SK-N-SH (cell line): Measurements from ENCODE around the gene CNTNAP5.

Experiments used
- ELF1 ChIP-seq: IDR thresholded peaks from 2 replicates; pipeline ENCODE4 v1.4.0; 2012
- EP300 ChIP-seq, 2 experiments: IDR thresholded peaks; 2 replicates each; pipeline versions ENCODE4 v1.4.0 to v1.6.1; 2012; ENCODE audit warnings: borderline replicate concordance in 1 of 2, low read depth in 1 of 2, low read length in 1 of 2
- GABPA ChIP-seq: IDR thresholded peaks from 2 replicates; pipeline ENCODE4 v1.4.0; 2012; ENCODE audit warnings: low read depth, mild to moderate bottlenecking
- NRF1 ChIP-seq: IDR thresholded peaks from 2 replicates; pipeline ENCODE4 v1.6.1; 2012; ENCODE audit warnings: low read depth, mild to moderate bottlenecking, low read length
- PBX3 ChIP-seq: IDR thresholded peaks from 2 replicates; pipeline ENCODE4; 2012
- RAD21 ChIP-seq: IDR thresholded peaks from 2 replicates; pipeline ENCODE4 v1.6.1; 2012; ENCODE audit warnings: mild to moderate bottlenecking, low read length
- RCOR1 ChIP-seq: fragments of 150-350 bp; IDR thresholded peaks from 2 replicates; pipeline ENCODE4 v1.6.1; 2017; ENCODE audit warnings: antibody characterized with exemption, low read length
- RFX5 ChIP-seq: IDR thresholded peaks from 2 replicates; pipeline ENCODE4 v1.6.1; 2012; ENCODE audit warnings: mild to moderate bottlenecking, improper control_type of control experiment, low read length
- RXRA ChIP-seq: IDR thresholded peaks from 2 replicates; pipeline ENCODE4 v1.4.0; 2012; ENCODE audit warnings: low read depth, mild to moderate bottlenecking, borderline replicate concordance
- SMC3 ChIP-seq: IDR thresholded peaks from 2 replicates; pipeline ENCODE4 v1.6.1; 2012; ENCODE audit warnings: low read depth, low read length, improper control_type of control experiment
- YY1 ChIP-seq: IDR thresholded peaks from 2 replicates; pipeline ENCODE4 v1.4.0; 2012; ENCODE audit warnings: low read depth, mild to moderate bottlenecking
- ZBTB33 ChIP-seq: IDR thresholded peaks from 2 replicates; pipeline ENCODE4 v1.4.0; 2012; ENCODE audit warnings: low read depth, borderline replicate concordance
- TF ChIP-seq, protein P1 (sequence below): fragments of 200-600 bp; sonication (generic); IDR thresholded peaks from 2 replicates; pipeline ENCODE4 v1.6.1; 2017; ENCODE audit warnings: antibody characterized with exemption, mild to moderate bottlenecking, moderate library complexity
- TF ChIP-seq, protein P2 (sequence below): IDR thresholded peaks from 2 replicates; pipeline ENCODE4 v1.4.0; 2012; ENCODE audit warnings: low read depth

DNA sequence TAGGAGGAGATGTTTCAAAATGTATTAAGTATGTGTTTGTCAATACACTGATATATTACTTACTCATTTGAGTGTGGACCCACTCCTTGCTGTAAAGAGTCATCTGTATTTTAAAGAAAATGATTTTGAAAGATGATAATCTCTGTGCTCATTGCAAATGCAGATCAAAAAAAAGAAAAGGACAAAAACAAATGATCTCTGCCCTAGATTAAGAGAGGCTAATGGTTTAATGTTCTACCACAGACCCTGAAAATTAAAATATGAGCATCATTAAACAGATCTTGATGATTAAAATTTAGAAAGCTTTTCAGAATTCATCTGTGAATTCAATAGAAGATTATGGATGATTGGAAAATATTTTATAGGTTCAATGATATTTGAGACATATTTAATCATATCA lies 136.5 kb downstream of the CNTNAP5 start:
- TF ChIP-seq YY1 = no peak
- TF ChIP-seq NRF1 = no peak
- no peak for TF ChIP-seq ZBTB33
- TF ChIP-seq RCOR1 = no peak
- TF ChIP-seq, protein P1, sequence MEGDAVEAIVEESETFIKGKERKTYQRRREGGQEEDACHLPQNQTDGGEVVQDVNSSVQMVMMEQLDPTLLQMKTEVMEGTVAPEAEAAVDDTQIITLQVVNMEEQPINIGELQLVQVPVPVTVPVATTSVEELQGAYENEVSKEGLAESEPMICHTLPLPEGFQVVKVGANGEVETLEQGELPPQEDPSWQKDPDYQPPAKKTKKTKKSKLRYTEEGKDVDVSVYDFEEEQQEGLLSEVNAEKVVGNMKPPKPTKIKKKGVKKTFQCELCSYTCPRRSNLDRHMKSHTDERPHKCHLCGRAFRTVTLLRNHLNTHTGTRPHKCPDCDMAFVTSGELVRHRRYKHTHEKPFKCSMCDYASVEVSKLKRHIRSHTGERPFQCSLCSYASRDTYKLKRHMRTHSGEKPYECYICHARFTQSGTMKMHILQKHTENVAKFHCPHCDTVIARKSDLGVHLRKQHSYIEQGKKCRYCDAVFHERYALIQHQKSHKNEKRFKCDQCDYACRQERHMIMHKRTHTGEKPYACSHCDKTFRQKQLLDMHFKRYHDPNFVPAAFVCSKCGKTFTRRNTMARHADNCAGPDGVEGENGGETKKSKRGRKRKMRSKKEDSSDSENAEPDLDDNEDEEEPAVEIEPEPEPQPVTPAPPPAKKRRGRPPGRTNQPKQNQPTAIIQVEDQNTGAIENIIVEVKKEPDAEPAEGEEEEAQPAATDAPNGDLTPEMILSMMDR = no peak
- TF ChIP-seq RAD21 = no peak
- TF ChIP-seq SMC3 = no peak
- TF ChIP-seq GABPA = no peak
- TF ChIP-seq PBX3 = no peak
- TF ChIP-seq EP300 (IDR thresholded peaks at IDR 0.05; ENCODE audit: borderline replicate concordance in 1 of 2, low read depth in 1 of 2, low read length in 1 of 2) = peak in 1 of 2 experiments; percentile 60; a peak in 1 of 4 replicates
- no peak for TF ChIP-seq RFX5
- TF ChIP-seq ELF1 = no peak
- TF ChIP-seq, protein P2, sequence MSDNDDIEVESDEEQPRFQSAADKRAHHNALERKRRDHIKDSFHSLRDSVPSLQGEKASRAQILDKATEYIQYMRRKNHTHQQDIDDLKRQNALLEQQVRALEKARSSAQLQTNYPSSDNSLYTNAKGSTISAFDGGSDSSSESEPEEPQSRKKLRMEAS = no peak
- TF ChIP-seq RXRA = no peak
